Stimulated activated CD8-positive, alpha-beta memory T cell treated with anti-CD3 and anti-CD28 coated beads, Interleukin-12 subunit alpha, Interleukin-12 subunit beta, amount 100 ng/mL, for 4 hours (primary cell): Measurements from ENCODE around the gene PDE10A.

ENCODE experiments used
- DNase-seq: peaks from one replicate; pipeline ENCODE4 v3.0.0-alpha.2; 2020; ENCODE audit warnings: low read depth

Gene PDE10A

GRCh38 chr6:165662749-165663376 is at the start of gene PDE10A:
Gene PDE10A (minus strand): TSS chr6:165663241. CDS start chr6:165662811, 430 bp downstream.
- no peak for DNase-seq

- DNase-seq, result no peak
Measured at GRCh38 chr6:165708985-165709576, 46.0 kb upstream of the PDE10A start.

- no peak for DNase-seq
Measured at GRCh38 chr6:165707067-165707853, 44.2 kb upstream of the PDE10A start.

- DNase-seq, result no peak
Measured at GRCh38 chr6:165705941-165706340, 42.9 kb upstream of the PDE10A start.

GRCh38 chr6:165704045-165704748 is 41.2 kb upstream of the PDE10A start:
- DNase-seq, result no peak

- no peak for DNase-seq
Measured at GRCh38 chr6:165702669-165703068, 39.6 kb upstream of the PDE10A start.

- DNase-seq, result no peak
Measured at GRCh38 chr6:165701564-165702354, 38.7 kb upstream of the PDE10A start.

- no peak for DNase-seq
Measured at GRCh38 chr6:165701005-165701404, 38.0 kb upstream of the PDE10A start.

- no peak for DNase-seq
Measured at GRCh38 chr6:165698868-165699267, 35.8 kb upstream of the PDE10A start.

GRCh38 chr6:165697171-165697570 is 34.1 kb upstream of the PDE10A start:
- no peak for DNase-seq

- no peak for DNase-seq
Measured at GRCh38 chr6:165695722-165696515, 32.9 kb upstream of the PDE10A start.

- no peak for DNase-seq
Measured at GRCh38 chr6:165694296-165694695, 31.3 kb upstream of the PDE10A start.

- no peak for DNase-seq
Measured at GRCh38 chr6:165692106-165692653, 29.1 kb upstream of the PDE10A start.

- no peak for DNase-seq
Measured at GRCh38 chr6:165689699-165690098, 26.7 kb upstream of the PDE10A start.

GRCh38 chr6:165686596-165687365 is 23.7 kb upstream of the PDE10A start:
- DNase-seq, result no peak

GRCh38 chr6:165685302-165685701 is 22.3 kb upstream of the PDE10A start:
- no peak for DNase-seq

- no peak for DNase-seq
Measured at GRCh38 chr6:165684333-165684732, 21.3 kb upstream of the PDE10A start.

GRCh38 chr6:165680975-165681374 is 17.9 kb upstream of the PDE10A start:
- no peak for DNase-seq

GRCh38 chr6:165679326-165679725 is 16.3 kb upstream of the PDE10A start:
- DNase-seq, result no peak

- no peak for DNase-seq
Measured at GRCh38 chr6:165678904-165679303, 15.9 kb upstream of the PDE10A start.
